A673 (cell line): ENCODE data around the gene SLC20A1. TPM values are rescaled to one million over a fixed set of nuclear protein-coding genes. Genes with fewer than 3 reads are reported as not detected.

Experiments used
- BruUV-seq: library from RNA; stranded (reverse); fragments of 400-500 nt; replicated peaks from 2 replicates; lab custom pipeline; 2021; lab: Mats Ljungman, UMichigan
- CTCF ChIA-PET: fragments of 300-600 bp; sonication (Branson Sonifier 250); formaldehyde crosslinking; loops from one replicate; lab custom pipeline; 2022; ENCODE audit warnings: antibody characterized with exemption; lab: Charles Lee
- POLR2A ChIA-PET: fragments of 300-600 bp; sonication (Branson Sonifier 250); formaldehyde crosslinking; loops from one replicate; lab custom pipeline; 2022; ENCODE audit warnings: antibody characterized with exemption; ENCODE audit not compliant: low non-redundant PET; lab: Charles Lee
- DNase-seq: peaks from one replicate; pipeline ENCODE4 v3.0.0-alpha.2; 2015; ENCODE audit warnings: low spot score
- H3K27ac ChIP-seq: fragments of 200-600 bp; sonication (generic); 2 replicates; pipeline ENCODE4 v1.5.1; 2016; ENCODE audit warnings: mixed run types, low read depth, mild to moderate bottlenecking, mixed read lengths, antibody characterized with exemption, low read length; ENCODE audit not compliant: poor library complexity, severe bottlenecking
- H3K27me3 ChIP-seq: fragments of 200-600 bp; sonication (generic); replicated peaks from 2 replicates; pipeline ENCODE4 v1.6.1; 2017; ENCODE audit warnings: mixed run types, low read depth, mild to moderate bottlenecking, mixed read lengths, antibody characterized with exemption, low read length; ENCODE audit not compliant: insufficient read depth, poor library complexity
- H3K36me3 ChIP-seq: fragments of 200-600 bp; sonication (generic); 2 replicates; pipeline ENCODE4 v1.6.1; 2016; ENCODE audit warnings: mixed run types, mild to moderate bottlenecking, mixed read lengths, antibody characterized with exemption, low read length; ENCODE audit not compliant: insufficient read depth, poor library complexity, severe bottlenecking
- H3K4me1 ChIP-seq: fragments of 200-600 bp; sonication (generic); 2 replicates; pipeline ENCODE4 v1.6.1; 2017; ENCODE audit warnings: mixed run types, mild to moderate bottlenecking, mixed read lengths, antibody characterized with exemption, low read length; ENCODE audit not compliant: insufficient read depth, poor library complexity, severe bottlenecking
- H3K4me3 ChIP-seq: fragments of 200-600 bp; sonication (generic); 2 replicates; pipeline ENCODE4 v1.5.1; 2016; ENCODE audit warnings: low read depth, mixed run types, mild to moderate bottlenecking, mixed read lengths, low read length; ENCODE audit not compliant: poor library complexity, severe bottlenecking
- H3K9me3 ChIP-seq: fragments of 200-600 bp; sonication (generic); 2 replicates; pipeline ENCODE4 v1.6.1; 2016; ENCODE audit warnings: mixed run types, low read depth, mild to moderate bottlenecking, mixed read lengths, antibody characterized with exemption, low read length; ENCODE audit not compliant: poor library complexity, severe bottlenecking
- EZH2 ChIP-seq: fragments of 200-600 bp; sonication (generic); IDR thresholded peaks from 2 replicates; pipeline ENCODE4 v1.6.1; 2017; ENCODE audit warnings: borderline replicate concordance, low read depth, mild to moderate bottlenecking, mixed read lengths, antibody characterized with exemption, low read length; ENCODE audit not compliant: poor library complexity, severe bottlenecking
- intact Hi-C: fragments of 100-400 bp; cut with micrococcal nuclease; formaldehyde crosslinking; loops from one replicate; pipeline ENCODE4 v1.10.0; 2022; ENCODE audit not compliant: unreplicated experiment
- total RNA-seq: library from RNA; stranded (reverse); gene quantifications from 2 replicates; pipeline ENCODE4 v1.2.3, GENCODE V29; 2021
- TF ChIP-seq, protein P1 (sequence below): fragments of 300-800, 200-600 bp; sonication (generic); conservative IDR thresholded peaks from 2 replicates; pipeline ENCODE4 v1.5.1; 2017; ENCODE audit warnings: low read depth, mild to moderate bottlenecking, antibody characterized with exemption, low read length, moderate library complexity, mixed read lengths

The SLC20A1 gene
- total RNA-seq, 1 experiment from 2014 or later = 148 TPM

DNA sequence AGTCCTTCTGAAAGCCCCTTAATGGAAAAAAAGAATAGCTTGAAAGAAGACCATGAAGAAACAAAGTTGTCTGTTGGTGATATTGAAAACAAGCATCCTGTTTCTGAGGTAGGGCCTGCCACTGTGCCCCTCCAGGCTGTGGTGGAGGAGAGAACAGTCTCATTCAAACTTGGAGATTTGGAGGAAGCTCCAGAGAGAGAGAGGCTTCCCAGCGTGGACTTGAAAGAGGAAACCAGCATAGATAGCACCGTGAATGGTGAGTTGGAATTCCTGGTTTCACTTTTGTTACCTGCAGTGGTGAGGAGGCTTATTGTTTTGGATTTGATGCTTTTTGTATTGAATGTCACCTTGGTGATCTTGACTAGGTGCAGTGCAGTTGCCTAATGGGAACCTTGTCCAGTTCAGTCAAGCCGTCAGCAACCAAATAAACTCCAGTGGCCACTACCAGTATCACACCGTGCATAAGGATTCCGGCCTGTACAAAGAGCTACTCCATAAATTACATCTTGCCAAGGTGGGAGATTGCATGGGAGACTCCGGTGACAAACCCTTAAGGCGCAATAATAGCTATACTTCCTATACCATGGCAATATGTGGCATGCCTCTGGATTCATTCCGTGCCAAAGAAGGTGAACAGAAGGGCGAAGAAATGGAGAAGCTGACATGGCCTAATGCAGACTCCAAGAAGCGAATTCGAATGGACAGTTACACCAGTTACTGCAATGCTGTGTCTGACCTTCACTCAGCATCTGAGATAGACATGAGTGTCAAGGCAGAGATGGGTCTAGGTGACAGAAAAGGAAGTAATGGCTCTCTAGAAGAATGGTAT is 13.3 kb downstream of the SLC20A1 start:
- Histone ChIP-seq H3K36me3 (peaks cover 94% of the 10 kb centered on the region), H3K27ac (no peak overlapping the region), H3K4me3 (no peak overlapping the region), H3K27me3 (no peaks in the 10 kb centered on the region), H3K4me1 (peaks cover 4% of the 10 kb centered on the region), H3K9me3 (no peaks in the 10 kb centered on the region)
- CTCF ChIA-PET = no interaction called here
- intact Hi-C loops = no loop called here
- POLR2A ChIA-PET = no interaction called here
- TF ChIP-seq EZH2 = no peak
- TF ChIP-seq, protein P1, sequence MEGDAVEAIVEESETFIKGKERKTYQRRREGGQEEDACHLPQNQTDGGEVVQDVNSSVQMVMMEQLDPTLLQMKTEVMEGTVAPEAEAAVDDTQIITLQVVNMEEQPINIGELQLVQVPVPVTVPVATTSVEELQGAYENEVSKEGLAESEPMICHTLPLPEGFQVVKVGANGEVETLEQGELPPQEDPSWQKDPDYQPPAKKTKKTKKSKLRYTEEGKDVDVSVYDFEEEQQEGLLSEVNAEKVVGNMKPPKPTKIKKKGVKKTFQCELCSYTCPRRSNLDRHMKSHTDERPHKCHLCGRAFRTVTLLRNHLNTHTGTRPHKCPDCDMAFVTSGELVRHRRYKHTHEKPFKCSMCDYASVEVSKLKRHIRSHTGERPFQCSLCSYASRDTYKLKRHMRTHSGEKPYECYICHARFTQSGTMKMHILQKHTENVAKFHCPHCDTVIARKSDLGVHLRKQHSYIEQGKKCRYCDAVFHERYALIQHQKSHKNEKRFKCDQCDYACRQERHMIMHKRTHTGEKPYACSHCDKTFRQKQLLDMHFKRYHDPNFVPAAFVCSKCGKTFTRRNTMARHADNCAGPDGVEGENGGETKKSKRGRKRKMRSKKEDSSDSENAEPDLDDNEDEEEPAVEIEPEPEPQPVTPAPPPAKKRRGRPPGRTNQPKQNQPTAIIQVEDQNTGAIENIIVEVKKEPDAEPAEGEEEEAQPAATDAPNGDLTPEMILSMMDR = no peak
- no peak for DNase-seq
- BruUV-seq = TSS peak; percentile 5

DNA sequence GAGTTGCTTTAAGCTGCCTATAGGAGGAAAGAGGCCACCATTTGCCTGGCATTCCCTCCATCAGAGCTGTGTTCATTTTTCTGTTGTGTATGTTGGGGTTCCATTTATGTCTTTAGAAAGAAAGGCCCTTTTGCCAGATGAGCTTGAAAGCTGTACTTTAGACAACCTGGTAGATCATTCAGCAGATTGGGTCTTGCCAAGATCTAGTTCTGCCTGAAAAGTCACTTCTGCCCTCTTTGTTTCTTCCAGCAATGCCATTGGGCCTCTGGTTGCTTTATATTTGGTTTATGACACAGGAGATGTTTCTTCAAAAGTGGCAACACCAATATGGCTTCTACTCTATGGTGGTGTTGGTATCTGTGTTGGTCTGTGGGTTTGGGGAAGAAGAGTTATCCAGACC is 14.4 kb downstream of the SLC20A1 start:
- Histone ChIP-seq H3K9me3 (no peaks in the 10 kb centered on the region), H3K36me3 (peaks cover 94% of the 10 kb centered on the region), H3K4me3 (no peak overlapping the region), H3K27me3 (no peaks in the 10 kb centered on the region), H3K4me1 (peaks cover 4% of the 10 kb centered on the region), H3K27ac (no peak overlapping the region)
- no peak for DNase-seq
- no peak for TF ChIP-seq EZH2
- TF ChIP-seq, protein P1 = no peak
- intact Hi-C loops = no loop called here
- POLR2A ChIA-PET = no interaction called here
- no TSS peak for BruUV-seq
- CTCF ChIA-PET = no interaction called here

DNA sequence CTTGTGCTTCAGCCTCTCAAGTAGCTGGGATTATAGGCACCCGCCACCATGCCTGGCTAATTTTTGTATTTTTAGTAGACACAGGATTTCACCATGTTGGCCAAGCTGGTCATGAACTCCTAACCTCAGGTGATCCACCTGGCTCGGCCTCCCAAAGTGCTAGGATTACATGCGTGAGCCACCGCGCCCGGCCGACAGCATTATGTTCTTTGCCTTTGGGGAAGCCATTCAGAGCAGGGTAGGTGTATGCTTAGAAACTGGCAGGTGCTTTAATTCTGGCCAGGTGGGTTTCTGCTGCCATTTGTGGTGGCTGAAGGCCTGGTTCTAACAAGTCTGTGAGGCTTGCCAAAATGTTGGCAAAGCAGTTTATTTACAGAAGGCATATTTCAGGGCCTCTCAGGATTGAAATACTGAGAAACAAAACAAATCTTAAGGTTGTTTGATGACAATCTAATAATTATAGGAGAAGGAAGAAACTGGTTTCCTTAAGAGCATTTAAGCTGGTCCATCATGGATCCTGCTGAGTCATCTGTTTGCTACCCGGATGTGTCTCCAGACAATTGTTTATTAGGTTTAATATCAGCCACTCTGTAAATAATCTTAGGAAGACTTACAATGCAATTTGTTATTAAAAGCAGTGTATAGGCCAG is 16.0 kb downstream of the SLC20A1 start:
- CTCF ChIA-PET = no interaction called here
- BruUV-seq = no TSS peak
- POLR2A ChIA-PET = no interaction called here
- no peaks in the 10 kb centered on the region for H3K4me1 ChIP-seq
- H3K27me3 ChIP-seq = no peaks in the 10 kb centered on the region
- intact Hi-C loops = no loop called here
- TF ChIP-seq, protein P1 = no peak
- no peak for TF ChIP-seq EZH2
- H3K9me3 ChIP-seq = no peaks in the 10 kb centered on the region
- no peak overlapping the region for H3K27ac ChIP-seq
- H3K4me3 ChIP-seq = no peak overlapping the region
- H3K36me3 ChIP-seq = peaks cover 82% of the 10 kb centered on the region
- no peak for DNase-seq
